ENCODE data around the gene CBFA2T3.
"Not testable (repeated sequence)": the region's sequence is repeated elsewhere in the genome, so short reads cannot be mapped to it uniquely, and the experiment has no call there.

Gene CBFA2T3

GRCh38 chr16:88919936-88920335 lies 57.1 kb downstream of the CBFA2T3 start:
- no peak overlapping the region for H2AFZ ChIP-seq (ENCODE audit: low read depth, low read length)
- H3K27ac ChIP-seq (ENCODE audit: low read length): no peak overlapping the region

DNA sequence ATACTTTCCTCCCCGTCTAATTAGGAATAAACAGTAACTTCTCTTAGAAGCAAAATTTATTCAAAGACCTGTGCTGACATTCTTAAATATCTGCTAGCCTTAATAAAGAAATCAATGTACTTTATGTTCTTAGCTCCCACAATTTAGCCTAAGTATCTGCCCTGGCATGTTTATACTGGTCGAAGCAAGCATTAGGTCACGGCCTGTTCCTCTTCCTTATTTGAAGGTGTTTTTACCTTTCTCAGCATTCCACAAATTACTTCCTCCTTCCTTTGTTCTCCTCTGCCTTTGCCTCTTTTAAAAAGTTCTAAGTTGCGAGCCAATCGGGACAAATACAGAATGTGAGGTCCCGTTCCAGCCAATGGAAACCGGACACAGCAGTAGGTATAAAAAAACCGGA lies 58.1 kb downstream of the CBFA2T3 start:
- not testable (repeated sequence) for H3K27ac ChIP-seq (ENCODE audit: low read length); H3K9ac ChIP-seq (ENCODE audit: low read length); H2AFZ ChIP-seq (ENCODE audit: low read depth, low read length); H3K4me2 ChIP-seq (ENCODE audit: low read length); H3K4me1 ChIP-seq (ENCODE audit: low read length); H3K27me3 ChIP-seq (ENCODE audit: low read depth, low read length); H3K9me3 ChIP-seq (ENCODE audit: insufficient read depth, low read length); H3K4me3 ChIP-seq (ENCODE audit: low read length)
- peaks cover 22% of the 10 kb centered on the region for H3K36me3 ChIP-seq (replicated peaks; ENCODE audit: low read depth, low read length)
- peaks cover 74% of the 10 kb centered on the region for H4K20me1 ChIP-seq (ENCODE audit: insufficient read depth, low read length)
- peaks cover 56% of the 10 kb centered on the region for H3K79me2 ChIP-seq (ENCODE audit: low read length)

More at GRCh38 chr16:88919936-88920335, 57.1 kb downstream of the CBFA2T3 start:
- Histone ChIP-seq H3K4me1 (ENCODE audit: low read length) (no peaks in the 10 kb centered on the region), H3K4me2 (ENCODE audit: low read length) (no peak overlapping the region), H3K79me2 (ENCODE audit: low read length) (peaks cover 58% of the 10 kb centered on the region), H3K9me3 (ENCODE audit: insufficient read depth, low read length) (no peaks in the 10 kb centered on the region), H3K27me3 (ENCODE audit: low read depth, low read length) (no peaks in the 10 kb centered on the region), H3K36me3 (replicated peaks; ENCODE audit: low read depth, low read length) (peaks cover 18% of the 10 kb centered on the region), H3K9ac (ENCODE audit: low read length) (no peak overlapping the region), H3K4me3 (ENCODE audit: low read length) (no peak overlapping the region), H4K20me1 (ENCODE audit: insufficient read depth, low read length) (peaks cover 76% of the 10 kb centered on the region)
- TF ChIP-seq, protein P1, sequence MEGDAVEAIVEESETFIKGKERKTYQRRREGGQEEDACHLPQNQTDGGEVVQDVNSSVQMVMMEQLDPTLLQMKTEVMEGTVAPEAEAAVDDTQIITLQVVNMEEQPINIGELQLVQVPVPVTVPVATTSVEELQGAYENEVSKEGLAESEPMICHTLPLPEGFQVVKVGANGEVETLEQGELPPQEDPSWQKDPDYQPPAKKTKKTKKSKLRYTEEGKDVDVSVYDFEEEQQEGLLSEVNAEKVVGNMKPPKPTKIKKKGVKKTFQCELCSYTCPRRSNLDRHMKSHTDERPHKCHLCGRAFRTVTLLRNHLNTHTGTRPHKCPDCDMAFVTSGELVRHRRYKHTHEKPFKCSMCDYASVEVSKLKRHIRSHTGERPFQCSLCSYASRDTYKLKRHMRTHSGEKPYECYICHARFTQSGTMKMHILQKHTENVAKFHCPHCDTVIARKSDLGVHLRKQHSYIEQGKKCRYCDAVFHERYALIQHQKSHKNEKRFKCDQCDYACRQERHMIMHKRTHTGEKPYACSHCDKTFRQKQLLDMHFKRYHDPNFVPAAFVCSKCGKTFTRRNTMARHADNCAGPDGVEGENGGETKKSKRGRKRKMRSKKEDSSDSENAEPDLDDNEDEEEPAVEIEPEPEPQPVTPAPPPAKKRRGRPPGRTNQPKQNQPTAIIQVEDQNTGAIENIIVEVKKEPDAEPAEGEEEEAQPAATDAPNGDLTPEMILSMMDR (IDR thresholded peaks at IDR 0.05; ENCODE audit: low read depth, low read length): no peak
- no peak for TF ChIP-seq EZH2phosphoT487 (IDR thresholded peaks at IDR 0.05; ENCODE audit: low read depth)

DNA sequence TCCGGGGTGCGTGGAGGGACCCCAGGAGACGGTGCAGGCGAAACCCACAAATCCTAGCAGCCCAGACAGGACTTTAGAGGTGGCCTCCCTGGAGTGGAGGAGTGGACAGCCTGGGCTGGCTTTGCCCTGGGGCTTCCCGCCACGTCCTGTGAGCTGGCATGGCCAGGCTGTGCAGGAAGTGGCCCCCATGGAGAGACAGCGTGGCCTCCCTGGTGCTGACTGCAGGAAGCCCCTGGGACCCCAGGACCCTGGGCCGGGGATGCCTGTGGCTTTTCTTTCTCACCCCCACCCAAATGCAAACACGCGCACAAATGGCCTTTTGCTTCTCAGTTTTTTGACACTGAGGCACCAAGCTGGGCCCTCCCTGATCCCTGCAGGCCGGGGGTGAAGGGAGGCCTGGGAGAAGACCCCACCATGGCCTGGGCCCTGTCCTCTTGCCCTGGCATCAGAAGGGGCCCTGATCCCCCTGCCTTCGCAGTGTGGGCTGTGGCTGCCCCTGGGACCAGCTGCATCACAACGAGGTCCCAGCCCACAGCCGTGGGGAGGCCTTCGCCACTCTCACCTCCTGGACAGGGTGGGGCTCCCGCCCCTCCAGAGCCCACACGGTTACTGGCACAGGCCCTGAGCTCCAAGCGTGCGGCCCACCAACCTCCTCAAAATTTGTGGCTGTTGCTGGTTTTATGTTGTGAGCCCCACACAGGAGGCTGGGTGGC lies 58.9 kb downstream of the CBFA2T3 start:
- H3K36me3 ChIP-seq (replicated peaks; ENCODE audit: low read depth, low read length): peaks cover 30% of the 10 kb centered on the region
- H3K9ac ChIP-seq (ENCODE audit: low read length): no peak overlapping the region
- no peak overlapping the region for H3K4me3 ChIP-seq (ENCODE audit: low read length)
- no peaks in the 10 kb centered on the region for H3K9me3 ChIP-seq (ENCODE audit: insufficient read depth, low read length)
- no peak overlapping the region for H3K27ac ChIP-seq (ENCODE audit: low read length)
- H3K79me2 ChIP-seq (ENCODE audit: low read length): peaks cover 56% of the 10 kb centered on the region
- H3K4me2 ChIP-seq (ENCODE audit: low read length): no peak overlapping the region
- no peak overlapping the region for H2AFZ ChIP-seq (ENCODE audit: low read depth, low read length)
- no peaks in the 10 kb centered on the region for H3K4me1 ChIP-seq (ENCODE audit: low read length)
- peaks cover 74% of the 10 kb centered on the region for H4K20me1 ChIP-seq (ENCODE audit: insufficient read depth, low read length)
- TF ChIP-seq EZH2phosphoT487 (IDR thresholded peaks at IDR 0.05; ENCODE audit: low read depth): no peak
- TF ChIP-seq, protein P1 (IDR thresholded peaks at IDR 0.05; ENCODE audit: low read depth, low read length): no peak
- H3K27me3 ChIP-seq (ENCODE audit: low read depth, low read length): no peaks in the 10 kb centered on the region

DNA sequence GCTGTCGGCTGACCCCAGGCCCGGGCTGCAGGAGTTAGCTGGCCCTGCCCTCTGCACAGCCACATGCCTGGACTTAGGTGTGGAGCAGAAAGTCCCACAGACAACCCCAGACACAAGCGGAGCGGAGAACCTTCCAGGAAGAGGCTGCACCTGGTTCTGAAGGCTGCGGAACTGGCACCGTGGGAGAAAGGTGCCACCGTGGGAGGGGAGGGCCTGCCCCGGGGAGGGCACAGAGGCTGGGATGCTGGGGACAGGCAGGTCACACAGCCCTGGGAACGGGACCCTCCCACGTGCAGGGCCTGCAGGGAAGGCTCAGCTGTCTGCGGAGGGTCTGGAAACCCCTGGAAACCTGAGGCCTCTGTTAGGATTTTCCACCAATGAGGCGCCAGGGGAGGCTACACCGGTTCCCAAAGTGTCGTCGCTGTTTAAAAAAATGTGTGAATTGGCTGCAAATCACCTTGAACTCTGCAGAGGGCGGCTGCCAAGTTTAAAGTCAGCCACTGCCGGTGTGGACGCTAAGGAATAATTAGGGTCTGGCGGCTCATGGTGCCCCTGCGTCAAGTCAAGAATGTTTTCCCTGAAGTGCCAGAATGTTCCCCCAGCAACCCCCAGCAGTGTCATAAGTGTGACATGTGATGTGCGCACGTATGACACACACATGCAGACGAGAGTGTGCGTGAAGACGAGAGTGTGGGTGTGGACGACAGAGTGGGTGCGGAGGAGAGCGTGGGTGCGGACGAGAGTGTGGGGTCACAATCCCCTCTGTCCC lies 59.7 kb downstream of the CBFA2T3 start:
- no peak overlapping the region for H2AFZ ChIP-seq (ENCODE audit: low read depth, low read length)
- no peak overlapping the region for H3K4me3 ChIP-seq (ENCODE audit: low read length)
- H3K79me2 ChIP-seq (ENCODE audit: low read length): peaks cover 56% of the 10 kb centered on the region
- no peaks in the 10 kb centered on the region for H3K27me3 ChIP-seq (ENCODE audit: low read depth, low read length)
- H4K20me1 ChIP-seq (ENCODE audit: insufficient read depth, low read length): peaks cover 74% of the 10 kb centered on the region
- no peak overlapping the region for H3K9ac ChIP-seq (ENCODE audit: low read length)
- TF ChIP-seq, protein P1 (IDR thresholded peaks at IDR 0.05; ENCODE audit: low read depth, low read length): no peak
- no peak for TF ChIP-seq EZH2phosphoT487 (IDR thresholded peaks at IDR 0.05; ENCODE audit: low read depth)
- H3K4me1 ChIP-seq (ENCODE audit: low read length): no peaks in the 10 kb centered on the region
- H3K36me3 ChIP-seq (replicated peaks; ENCODE audit: low read depth, low read length): peaks cover 30% of the 10 kb centered on the region
- no peak overlapping the region for H3K4me2 ChIP-seq (ENCODE audit: low read length)
- H3K9me3 ChIP-seq (ENCODE audit: insufficient read depth, low read length): no peaks in the 10 kb centered on the region
- H3K27ac ChIP-seq (ENCODE audit: low read length): no peak overlapping the region
